Measurements from ENCODE around the gene KIAA0232. TPM values are rescaled to one million over a fixed set of nuclear protein-coding genes. Genes with fewer than 3 reads are reported as not detected.

The KIAA0232 gene, protein sequence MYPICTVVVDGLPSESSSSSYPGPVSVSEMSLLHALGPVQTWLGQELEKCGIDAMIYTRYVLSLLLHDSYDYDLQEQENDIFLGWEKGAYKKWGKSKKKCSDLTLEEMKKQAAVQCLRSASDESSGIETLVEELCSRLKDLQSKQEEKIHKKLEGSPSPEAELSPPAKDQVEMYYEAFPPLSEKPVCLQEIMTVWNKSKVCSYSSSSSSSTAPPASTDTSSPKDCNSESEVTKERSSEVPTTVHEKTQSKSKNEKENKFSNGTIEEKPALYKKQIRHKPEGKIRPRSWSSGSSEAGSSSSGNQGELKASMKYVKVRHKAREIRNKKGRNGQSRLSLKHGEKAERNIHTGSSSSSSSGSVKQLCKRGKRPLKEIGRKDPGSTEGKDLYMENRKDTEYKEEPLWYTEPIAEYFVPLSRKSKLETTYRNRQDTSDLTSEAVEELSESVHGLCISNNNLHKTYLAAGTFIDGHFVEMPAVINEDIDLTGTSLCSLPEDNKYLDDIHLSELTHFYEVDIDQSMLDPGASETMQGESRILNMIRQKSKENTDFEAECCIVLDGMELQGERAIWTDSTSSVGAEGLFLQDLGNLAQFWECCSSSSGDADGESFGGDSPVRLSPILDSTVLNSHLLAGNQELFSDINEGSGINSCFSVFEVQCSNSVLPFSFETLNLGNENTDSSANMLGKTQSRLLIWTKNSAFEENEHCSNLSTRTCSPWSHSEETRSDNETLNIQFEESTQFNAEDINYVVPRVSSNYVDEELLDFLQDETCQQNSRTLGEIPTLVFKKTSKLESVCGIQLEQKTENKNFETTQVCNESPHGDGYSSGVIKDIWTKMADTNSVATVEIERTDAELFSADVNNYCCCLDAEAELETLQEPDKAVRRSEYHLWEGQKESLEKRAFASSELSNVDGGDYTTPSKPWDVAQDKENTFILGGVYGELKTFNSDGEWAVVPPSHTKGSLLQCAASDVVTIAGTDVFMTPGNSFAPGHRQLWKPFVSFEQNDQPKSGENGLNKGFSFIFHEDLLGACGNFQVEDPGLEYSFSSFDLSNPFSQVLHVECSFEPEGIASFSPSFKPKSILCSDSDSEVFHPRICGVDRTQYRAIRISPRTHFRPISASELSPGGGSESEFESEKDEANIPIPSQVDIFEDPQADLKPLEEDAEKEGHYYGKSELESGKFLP (N-terminal part only)
- total RNA-seq, result 21.5 and 21.7 TPM in 2 replicates

DNA sequence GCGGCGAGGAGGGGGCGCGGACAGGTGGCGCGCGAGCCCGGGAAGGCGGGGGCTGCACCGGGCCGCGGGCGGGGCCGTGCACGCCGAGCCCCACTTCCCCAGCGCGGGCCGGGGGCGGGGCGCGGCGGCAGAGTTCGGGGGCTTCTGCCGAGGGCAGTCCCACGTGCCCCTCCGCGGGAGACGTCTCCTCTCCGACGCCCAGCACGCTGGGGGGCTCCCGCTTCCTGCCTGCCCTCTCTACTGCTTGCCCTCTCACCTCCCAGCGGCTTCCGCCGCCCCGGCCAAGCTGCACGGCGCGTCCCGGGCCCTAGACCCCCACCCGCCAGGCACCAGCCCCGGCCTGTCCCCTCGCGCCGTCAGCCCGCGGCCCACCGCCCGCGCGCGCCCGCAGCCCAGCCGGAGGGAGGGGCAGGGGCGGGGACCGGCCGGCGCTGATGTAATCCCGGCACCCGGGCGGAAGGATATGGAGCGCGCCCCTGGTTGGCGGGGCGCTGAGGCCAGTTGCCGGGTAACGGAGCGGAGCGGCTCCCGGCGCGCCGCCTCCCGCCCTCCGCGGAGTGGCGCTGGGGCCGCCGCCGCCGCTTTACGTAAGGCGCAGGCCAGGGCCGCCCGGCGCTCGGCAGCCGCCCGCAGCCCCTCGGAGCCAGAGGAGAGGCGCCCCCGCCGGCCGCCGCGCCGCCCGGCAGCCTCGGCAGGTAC lies at the start of gene KIAA0232:
Gene KIAA0232 (plus strand): TSS at position 581 of the 699 bp plus-strand sequence. CDS start 41,727 bp downstream, outside the sequence.

GRCh38 chr4:6909113-6909969 lies 126.8 kb downstream of the KIAA0232 start, which contains the start of gene TBC1D14:
TBC1D14 (plus strand) TSS chr4:6909826; CDS start chr4:6923390, 13,564 bp downstream.

Other genes with a start within 250 kb of the KIAA0232 start
- gene MAN2B2, start 207.5 kb upstream of the KIAA0232 start, total RNA-seq, result 21.1 and 32.3 TPM in 2 replicates
- gene MRFAP1, start 142.0 kb upstream of the KIAA0232 start, total RNA-seq, result 91.5 and 119 TPM in 2 replicates
- gene S100P, start 88.8 kb upstream of the KIAA0232 start, total RNA-seq, result not detected in 2 replicates
- 35.7 and 70.0 TPM in 2 replicates for gene MRFAP1L1, start 72.9 kb upstream of the KIAA0232 start, total RNA-seq
- gene BLOC1S4, start 66.6 kb upstream of the KIAA0232 start, total RNA-seq, result 22.5 and 23.3 TPM in 2 replicates
- 40.3 and 48.3 TPM in 2 replicates for gene TBC1D14, start 127.1 kb downstream of the KIAA0232 start, total RNA-seq